Activated CD8-positive, alpha-beta T cell treated with anti-CD3 and anti-CD28 coated beads for 36 hours (primary cell): ENCODE results near the gene AXDND1. TPM values are rescaled to one million over a fixed set of nuclear protein-coding genes. Genes with fewer than 3 reads are reported as not detected.

Source experiments
- ATAC-seq: fragments of 200-7000 bp; cut with Tn5 transposase; one replicate; pipeline ENCODE4 v1.10.0; 2021; ENCODE audit warnings: mild to moderate bottlenecking, moderate library complexity
- CTCF ChIA-PET: fragments of 350-600 bp; sonication (Branson Sonifier 250); formaldehyde crosslinking; loops from one replicate; lab custom pipeline; 2021; ENCODE audit warnings: antibody characterized with exemption; lab: Charles Lee
- POLR2A ChIA-PET: fragments of 350-600 bp; sonication (Branson Sonifier 250); formaldehyde crosslinking; loops from one replicate; lab custom pipeline; 2021; ENCODE audit warnings: antibody characterized with exemption; lab: Charles Lee
- DNase-seq: peaks from one replicate; pipeline ENCODE4 v3.0.0-alpha.2; 2020
- H3K27ac Mint-ChIP-seq: one replicate; pipeline ENCODE4 v1.8.0; 2021; ENCODE audit warnings: mild to moderate bottlenecking, mixed read lengths
- H3K27me3 Mint-ChIP-seq: one replicate; pipeline ENCODE4 v1.8.0; 2021; ENCODE audit warnings: mixed read lengths
- H3K36me3 Mint-ChIP-seq: one replicate; pipeline ENCODE4 v1.8.0; 2021; ENCODE audit warnings: low read depth, mixed read lengths
- H3K4me1 Mint-ChIP-seq: one replicate; pipeline ENCODE4 v1.8.0; 2021; ENCODE audit warnings: low read depth, mixed read lengths
- H3K4me3 Mint-ChIP-seq: one replicate; pipeline ENCODE4 v1.8.0; 2021; ENCODE audit warnings: mild to moderate bottlenecking, moderate library complexity, mixed read lengths
- H3K9me3 Mint-ChIP-seq: one replicate; pipeline ENCODE4 v1.8.0; 2021; ENCODE audit warnings: mixed read lengths
- CTCF ChIP-seq: fragments of 200-600 bp; IDR thresholded peaks from one replicate; pipeline ENCODE4 v1.8.0; 2022; ENCODE audit warnings: antibody characterized with exemption, mild to moderate bottlenecking
- intact Hi-C: fragments of 100-400 bp; cut with micrococcal nuclease; formaldehyde crosslinking; loops from one replicate; pipeline ENCODE4 v1.10.0; 2022
- total RNA-seq, 2 experiments: library from RNA; stranded (reverse); gene quantifications; one replicate each; pipeline ENCODE4 v1.2.3, GENCODE V29; 2021

AXDND1 gene
- total RNA-seq, 2 experiments from 2014 or later: 0.27 to 1.5 TPM

- H3K4me3 Mint-ChIP-seq: no peak within 1 kb of the TSS
- ATAC-seq (no peak), DNase-seq (no peak)
- intact Hi-C loops: no loop called here
- H3K9me3 Mint-ChIP-seq: no peaks in the 10 kb centered on the region
- H3K4me1 Mint-ChIP-seq: peaks cover 3% of the 10 kb centered on the region
- no peak within 1 kb of the TSS for H3K27ac Mint-ChIP-seq
- peaks cover 44% of the 10 kb centered on the region for H3K27me3 Mint-ChIP-seq
- H3K36me3 Mint-ChIP-seq: no peaks in the 10 kb centered on the region
- TF ChIP-seq CTCF: no peak
- ChIA-PET POLR2A (interaction anchor here (0.6 kb wide), 1 partner anchor 14 kb away, joined by 3 read pairs; no protein-coding TSS in a partner anchor), CTCF (interaction anchor here (1.4 kb wide), 1 partner anchor 53 kb away, joined by 3 read pairs; no protein-coding TSS in a partner anchor)
Measured at GRCh38 chr1:179575497-179576314, 209.9 kb downstream of the AXDND1 start, which contains the start of gene NPHS2. Gene NPHS2, minus strand, starts transcription at chr1:179575948. Its CDS starts 84 bp downstream, at chr1:179575864.

- no peak for TF ChIP-seq CTCF
- H3K9me3 Mint-ChIP-seq: no peaks in the 10 kb centered on the region
- CTCF ChIA-PET: interaction anchor here (1.4 kb wide), 1 partner anchor 53 kb away, joined by 3 read pairs; no protein-coding TSS in a partner anchor
- intact Hi-C loops: no loop called here
- peaks cover 3% of the 10 kb centered on the region for H3K4me1 Mint-ChIP-seq
- no peaks in the 10 kb centered on the region for H3K36me3 Mint-ChIP-seq
- H3K4me3 Mint-ChIP-seq: no peak overlapping the region
- no peak for DNase-seq
- no peak overlapping the region for H3K27ac Mint-ChIP-seq
- peaks cover 42% of the 10 kb centered on the region for H3K27me3 Mint-ChIP-seq
- no peak for ATAC-seq
- POLR2A ChIA-PET: no interaction called here
Measured at GRCh38 chr1:179576509-179576908, 210.7 kb downstream of the AXDND1 start.

- Mint-ChIP-seq H3K27ac (no peak overlapping the region), H3K27me3 (peaks cover 37% of the 10 kb centered on the region), H3K4me1 (no peaks in the 10 kb centered on the region), H3K36me3 (no peaks in the 10 kb centered on the region), H3K9me3 (no peaks in the 10 kb centered on the region), H3K4me3 (no peak overlapping the region)
- DNase-seq (no peak), ATAC-seq (no peak)
- POLR2A ChIA-PET: no interaction called here
- intact Hi-C loops: no loop called here
- no peak for TF ChIP-seq CTCF
- CTCF ChIA-PET: interaction anchor here (1.0 to 1.1 kb wide), 2 partner anchors 231 to 1082 kb away, joined by 3 read pairs; no protein-coding TSS in a partner anchor
Measured at GRCh38 chr1:179583771-179584320, 218.1 kb downstream of the AXDND1 start.

GRCh38 chr1:179586107-179586823 is 220.5 kb downstream of the AXDND1 start:
- no peaks in the 10 kb centered on the region for H3K36me3 Mint-ChIP-seq
- intact Hi-C loops: no loop called here
- H3K27ac Mint-ChIP-seq: no peak overlapping the region
- DNase-seq (no peak), ATAC-seq (peak; percentile 42)
- H3K9me3 Mint-ChIP-seq: no peaks in the 10 kb centered on the region
- H3K4me1 Mint-ChIP-seq: no peaks in the 10 kb centered on the region
- peaks cover 42% of the 10 kb centered on the region for H3K27me3 Mint-ChIP-seq
- H3K4me3 Mint-ChIP-seq: no peak overlapping the region
- ChIA-PET CTCF (no interaction called here), POLR2A (no interaction called here)
- no peak for TF ChIP-seq CTCF
